Endodermal cell (in vitro differentiated cells): ENCODE results near the gene SCLY. TPM values are rescaled to one million over a fixed set of nuclear protein-coding genes. Genes with fewer than 3 reads are reported as not detected.

Experiments used
- DNase-seq: peaks from one replicate; pipeline ENCODE4 v3.0.0-alpha.2; 2017
- H3K27ac ChIP-seq: 2 replicates; pipeline ENCODE4 v1.5.1; 2013; ENCODE audit warnings: mild to moderate bottlenecking, low read depth, low read length, moderate library complexity
- H3K27me3 ChIP-seq: 2 replicates; pipeline ENCODE4 v1.6.1; 2013; ENCODE audit warnings: mild to moderate bottlenecking, low read length, moderate library complexity; ENCODE audit not compliant: insufficient read depth, control insufficient read depth, poor library complexity, severe bottlenecking
- H3K36me3 ChIP-seq: 2 replicates; pipeline ENCODE4 v1.7.0; 2013; ENCODE audit warnings: mild to moderate bottlenecking, low read length, moderate library complexity; ENCODE audit not compliant: control insufficient read depth, insufficient read depth
- H3K4me1 ChIP-seq: one replicate; pipeline ENCODE4 v1.7.0; 2013; ENCODE audit warnings: low read length; ENCODE audit not compliant: control insufficient read depth, insufficient read depth
- H3K4me3 ChIP-seq: 2 replicates; pipeline ENCODE4 v1.5.1; 2013; ENCODE audit warnings: mild to moderate bottlenecking, low read length, moderate library complexity
- H3K9ac ChIP-seq: 2 replicates; pipeline ENCODE4 v1.6.1; 2013; ENCODE audit warnings: mild to moderate bottlenecking, low read length, moderate library complexity; ENCODE audit not compliant: poor library complexity, severe bottlenecking; ENCODE audit errors: extremely low read depth
- H3K9me3 ChIP-seq: 2 replicates; pipeline ENCODE4 v1.6.1; 2013; ENCODE audit warnings: mild to moderate bottlenecking, low read length, moderate library complexity; ENCODE audit not compliant: control insufficient read depth
- H3K27ac Mint-ChIP-seq: 2 replicates; pipeline ENCODE4 v1.8.0; 2020; ENCODE audit warnings: mixed read lengths
- H3K27me3 Mint-ChIP-seq: 2 replicates; pipeline ENCODE4 v1.8.0; 2021; ENCODE audit warnings: mild to moderate bottlenecking, mixed read lengths; ENCODE audit not compliant: insufficient read depth
- H3K36me3 Mint-ChIP-seq: 2 replicates; pipeline ENCODE4 v1.8.0; 2020; ENCODE audit warnings: low read depth, mixed read lengths
- H3K4me1 Mint-ChIP-seq: 2 replicates; pipeline ENCODE4 v1.8.0; 2020; ENCODE audit warnings: mixed read lengths
- H3K4me3 Mint-ChIP-seq: 2 replicates; pipeline ENCODE4 v1.8.0; 2020; ENCODE audit warnings: mild to moderate bottlenecking, moderate library complexity, mixed read lengths
- H3K9me3 Mint-ChIP-seq: 2 replicates; pipeline ENCODE4 v1.8.0; 2020; ENCODE audit warnings: mild to moderate bottlenecking, mixed read lengths
- CTCF ChIP-seq: fragments of 200-600 bp; sonication (generic); conservative IDR thresholded peaks from 2 replicates; pipeline ENCODE4 v1.5.0; 2021; ENCODE audit warnings: antibody characterized with exemption, mild to moderate bottlenecking
- WGBS, 2 experiments: methylation state at CpG; one replicate each; pipeline versions ENCODE4 v1.1.5 to v1.1.7; 2013; ENCODE audit warnings: missing lambda C conversion rate in 2 of 2, mixed read lengths in 1 of 2; ENCODE audit not compliant: insufficient coverage in 1 of 2, insufficient read length in 1 of 2; 5-methylcytosine and 5-hydroxymethylcytosine counted together
- total RNA-seq, 2 donors: library from RNA; stranded (reverse); fragmentation: NEBNext Ultra II Directional in 1 of 2; extraction: Animal tissue kit (Norgen Biotek cat#: 25700) in 1 of 2; gene quantifications; 2 replicates in 1 of 2; 3 replicates in 1 of 2; pipeline ENCODE4 v1.2.1, GENCODE V29; 2021

SCLY gene
- total RNA-seq, 2 donors from 2014 or later, result 39.0 to 45.0 TPM

DNA sequence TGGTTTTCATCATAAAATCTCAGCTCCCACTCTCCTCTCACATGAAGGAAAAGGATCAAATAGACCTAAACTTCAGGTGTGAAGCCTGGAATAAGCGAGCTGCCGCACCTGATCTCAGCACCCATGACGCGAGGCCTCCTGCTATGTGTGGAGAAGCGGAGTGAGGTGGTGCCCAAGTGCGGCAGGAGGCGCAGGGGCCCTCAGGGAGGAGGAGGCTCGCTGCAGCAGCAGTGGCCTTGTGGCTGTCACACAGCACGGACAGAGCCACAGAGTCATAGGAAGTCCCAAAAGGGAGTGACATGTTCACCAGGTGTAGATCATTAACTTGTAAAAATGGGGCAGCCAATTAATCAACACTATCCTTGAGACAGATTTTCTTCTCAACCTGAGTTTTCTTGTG, 9.1 kb downstream of the SCLY start:
- Histone ChIP-seq H3K4me1 (no peaks in the 10 kb centered on the region), H3K9ac (no peak overlapping the region), H3K36me3 (peaks cover 50% of the 10 kb centered on the region), H3K27ac (no peak overlapping the region), H3K9me3 (no peaks in the 10 kb centered on the region), H3K4me3 (no peak overlapping the region), H3K27me3 (no peaks in the 10 kb centered on the region)
- DNase-seq, result no peak
- no peaks in the 10 kb centered on the region for H3K9me3 Mint-ChIP-seq
- no peak for TF ChIP-seq CTCF
- no peaks in the 10 kb centered on the region for H3K27me3 Mint-ChIP-seq
- H3K4me1 Mint-ChIP-seq, result peaks cover 2% of the 10 kb centered on the region
- H3K36me3 Mint-ChIP-seq, result peaks cover 76% of the 10 kb centered on the region
- no peak overlapping the region for H3K4me3 Mint-ChIP-seq
- WGBS, 2 experiments, result 95 to 98% methylated on average over 8 to 9 of the region's 9 CpGs
- no peak overlapping the region for H3K27ac Mint-ChIP-seq

- Histone ChIP-seq H3K27me3 (no peaks in the 10 kb centered on the region), H3K36me3 (peaks cover 21% of the 10 kb centered on the region), H3K4me3 (no peak overlapping the region), H3K9ac (no peak overlapping the region), H3K27ac (no peak overlapping the region), H3K4me1 (no peaks in the 10 kb centered on the region), H3K9me3 (no peaks in the 10 kb centered on the region)
- H3K27ac Mint-ChIP-seq, result no peak overlapping the region
- peaks cover 70% of the 10 kb centered on the region for H3K36me3 Mint-ChIP-seq
- no peaks in the 10 kb centered on the region for H3K27me3 Mint-ChIP-seq
- DNase-seq, result no peak
- no peak for TF ChIP-seq CTCF
- no peak overlapping the region for H3K4me3 Mint-ChIP-seq
- peaks cover 2% of the 10 kb centered on the region for H3K4me1 Mint-ChIP-seq
- peaks cover 5% of the 10 kb centered on the region for H3K9me3 Mint-ChIP-seq
Observed at GRCh38 chr2:238075397-238075796, 14.6 kb downstream of the SCLY start.

DNA sequence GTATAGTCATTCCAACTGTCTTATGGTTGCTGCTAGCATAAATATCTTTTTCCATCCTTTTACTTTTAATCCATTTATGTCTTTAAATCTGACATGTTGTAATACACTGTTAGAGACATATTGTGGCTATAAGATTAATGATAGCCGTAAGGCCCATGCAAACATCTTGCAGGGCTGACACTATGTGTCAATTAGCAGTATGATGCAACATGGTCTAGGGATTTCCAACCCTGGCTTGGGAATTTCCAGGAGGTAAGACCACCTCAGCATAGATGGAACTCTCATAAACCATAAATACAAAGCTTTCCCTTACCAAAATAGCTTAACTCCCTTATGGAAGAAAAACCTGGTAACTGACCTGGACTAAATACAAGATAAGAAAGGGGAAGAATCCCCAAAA, 16.5 kb downstream of the SCLY start:
- Mint-ChIP-seq H3K27me3 (no peaks in the 10 kb centered on the region), H3K4me1 (no peaks in the 10 kb centered on the region), H3K9me3 (peaks cover 5% of the 10 kb centered on the region), H3K4me3 (no peak overlapping the region), H3K27ac (no peak overlapping the region), H3K36me3 (peaks cover 76% of the 10 kb centered on the region)
- H3K27ac ChIP-seq, result no peak overlapping the region
- peaks cover 23% of the 10 kb centered on the region for H3K36me3 ChIP-seq
- DNase-seq, result no peak
- no peaks in the 10 kb centered on the region for H3K27me3 ChIP-seq
- H3K9ac ChIP-seq, result no peak overlapping the region
- no peaks in the 10 kb centered on the region for H3K4me1 ChIP-seq
- no peaks in the 10 kb centered on the region for H3K9me3 ChIP-seq
- H3K4me3 ChIP-seq, result no peak overlapping the region
- TF ChIP-seq CTCF, result no peak
- WGBS, 2 experiments, result 97 to 100% methylated on average over 1 of the region's 1 CpG
